SHP77 (cell line): ENCODE results near the gene RAB1B.
A peak's percentile ranks its signal among the peaks of the same experiment; 100 is the strongest.
"Not testable (repeated sequence)": the region's sequence is repeated elsewhere in the genome, so short reads cannot be mapped to it uniquely, and the experiment has no call there.

Source experiments
- DNase-seq, 2 experiments: peaks; one replicate each; lab custom pipeline; 2025; lab: John Stamatoyannopoulos, UW

RAB1B gene

DNA sequence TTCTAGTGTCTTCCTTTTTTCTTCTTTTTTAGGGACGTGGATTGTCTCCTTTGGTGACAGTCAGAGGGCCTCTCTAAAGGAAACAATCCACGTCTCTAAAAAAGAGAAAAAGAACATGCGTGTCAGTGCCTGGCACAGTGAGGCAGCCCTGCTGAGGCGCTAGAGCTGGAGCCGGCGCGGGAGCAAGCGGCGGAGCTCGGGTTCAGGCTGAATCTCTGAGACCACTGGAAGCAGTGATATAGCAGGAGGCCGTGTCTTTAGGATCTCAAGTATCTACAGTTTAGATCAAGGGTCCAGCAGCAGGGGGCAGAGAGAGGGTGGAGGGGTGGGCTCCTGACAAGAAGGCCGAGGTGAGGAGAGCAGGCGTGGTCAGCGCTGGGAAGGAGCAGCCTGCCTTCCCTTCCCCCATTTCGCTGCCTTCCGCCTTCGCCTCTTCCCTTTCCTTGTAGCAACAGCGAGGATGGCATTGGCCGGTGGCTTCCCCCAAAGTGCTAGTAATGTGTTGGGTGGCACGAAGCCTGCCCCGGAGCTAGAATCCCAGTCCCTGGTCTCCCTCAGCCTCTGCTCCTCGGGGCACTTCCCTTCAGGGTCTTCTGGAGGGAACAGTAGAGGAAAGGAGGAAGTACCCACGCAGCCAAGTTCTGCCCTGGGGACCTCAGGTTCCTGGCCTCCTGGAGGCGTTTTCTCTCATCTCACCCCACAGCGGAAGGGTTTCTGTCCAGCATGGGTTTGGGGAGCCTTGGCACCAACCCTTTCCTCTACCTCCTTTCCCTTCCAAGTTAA is 28.2 kb upstream of the RAB1B start:
- DNase-seq, result no peak

- no peak for DNase-seq
Measured at GRCh38 chr11:66240781-66241136, 27.7 kb upstream of the RAB1B start.

DNA sequence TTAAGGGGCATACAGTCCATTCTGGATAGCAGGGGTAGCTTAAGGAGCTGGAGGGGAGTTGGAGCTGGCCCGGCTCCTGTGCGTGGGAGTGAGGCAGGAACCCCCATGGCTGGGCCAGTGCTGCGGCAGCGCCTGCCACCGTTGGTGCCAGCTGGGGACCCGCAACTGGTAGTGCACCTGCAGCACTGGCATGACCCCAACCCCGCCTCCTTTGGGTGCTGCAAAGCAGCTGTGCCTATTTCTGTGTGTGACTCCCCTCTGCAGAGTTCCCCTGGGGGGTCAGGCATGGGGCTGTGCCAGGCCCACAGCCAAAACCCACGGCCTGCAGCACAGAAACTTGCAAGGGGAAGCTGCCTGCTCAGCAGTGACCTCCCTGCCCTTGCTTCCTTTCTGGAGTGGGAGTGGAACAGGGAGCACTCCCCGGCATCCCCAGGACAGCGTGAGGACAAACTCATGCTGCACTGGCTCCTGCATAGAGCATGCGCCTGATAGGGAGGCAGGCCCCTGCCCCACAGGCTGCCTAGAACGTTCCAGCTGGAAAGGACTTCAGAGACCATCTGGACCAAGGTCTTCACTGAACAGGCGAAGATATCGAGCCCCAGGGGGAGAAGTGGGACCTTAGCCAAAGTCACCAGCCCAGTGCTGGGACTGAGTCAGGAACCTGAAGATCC is 26.2 kb upstream of the RAB1B start:
- no peak for DNase-seq

GRCh38 chr11:66243782-66244535 is 24.5 kb upstream of the RAB1B start:
- no peak for DNase-seq

- no peak for DNase-seq
Measured at GRCh38 chr11:66247295-66247694, 21.1 kb upstream of the RAB1B start.

- DNase-seq, result no peak
Measured at GRCh38 chr11:66247801-66248200, 20.6 kb upstream of the RAB1B start.

- no peak for DNase-seq
Measured at GRCh38 chr11:66248903-66249302, 19.5 kb upstream of the RAB1B start.

GRCh38 chr11:66251809-66252208 is 16.6 kb upstream of the RAB1B start:
- no peak for DNase-seq

GRCh38 chr11:66253081-66253480 is 15.4 kb upstream of the RAB1B start:
- not testable (repeated sequence) for DNase-seq

GRCh38 chr11:66258473-66258893 is 10.0 kb upstream of the RAB1B start:
- DNase-seq, result no peak

DNA sequence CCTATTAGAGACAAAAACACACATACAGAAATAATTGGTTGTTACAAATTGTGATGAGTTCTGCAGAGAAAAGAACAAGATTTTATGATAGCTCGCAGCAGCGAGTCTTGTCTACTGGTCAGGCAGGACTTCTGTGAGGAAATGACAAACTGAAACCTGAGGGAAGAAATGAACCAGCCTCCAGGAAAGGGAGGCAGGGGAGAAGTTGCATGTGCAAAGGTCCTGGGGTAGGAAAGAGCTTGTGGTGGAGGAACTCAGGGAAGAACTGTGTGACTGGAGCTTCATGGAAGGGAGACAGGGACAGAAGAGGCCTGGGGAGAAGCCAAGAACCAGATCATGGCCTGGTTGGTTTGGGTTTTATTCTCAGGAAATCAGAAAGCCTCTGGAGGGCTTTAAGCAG is 9.2 kb upstream of the RAB1B start:
- no peak for DNase-seq

GRCh38 chr11:66259956-66260355 is 8.5 kb upstream of the RAB1B start:
- no peak for DNase-seq

DNA sequence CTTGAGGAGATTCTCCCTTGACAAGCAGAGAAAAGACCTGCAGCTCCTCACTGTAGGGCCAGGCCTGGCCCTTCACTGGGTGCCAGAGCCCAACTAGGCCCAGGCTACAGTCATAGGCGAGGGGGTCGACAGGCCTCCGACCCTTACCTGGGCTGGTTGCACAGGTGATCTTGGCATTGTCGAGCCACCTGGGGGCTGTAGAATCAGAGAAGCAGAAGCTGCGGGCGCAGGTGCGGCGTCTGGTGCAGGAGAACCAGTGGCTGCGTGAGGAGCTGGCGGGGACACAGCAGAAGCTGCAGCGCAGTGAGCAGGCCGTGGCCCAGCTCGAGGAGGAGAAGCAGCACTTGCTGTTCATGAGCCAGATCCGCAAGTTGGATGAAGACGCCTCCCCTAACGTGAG is 6.9 kb upstream of the RAB1B start:
- no peak for DNase-seq

DNA sequence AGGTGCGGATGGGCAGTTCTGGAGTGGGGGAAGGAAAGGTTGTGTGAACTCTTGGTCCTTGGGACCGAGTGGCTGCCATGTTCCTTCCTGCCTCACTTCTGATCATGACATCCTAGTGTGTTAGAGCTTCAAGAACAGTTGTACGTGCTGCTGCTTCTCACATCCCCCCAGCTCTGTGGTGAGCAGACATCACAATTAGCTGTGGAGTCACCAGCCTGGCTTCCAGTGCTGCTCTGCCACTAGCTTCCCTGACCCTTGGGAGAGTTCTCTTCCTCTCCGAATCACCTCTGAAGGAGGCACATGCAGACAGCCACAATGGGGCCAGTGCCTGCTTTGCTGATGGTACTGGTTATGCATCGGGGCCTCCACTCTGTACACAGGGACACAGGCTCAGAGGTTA is 6.2 kb upstream of the RAB1B start:
- DNase-seq, result no peak

DNA sequence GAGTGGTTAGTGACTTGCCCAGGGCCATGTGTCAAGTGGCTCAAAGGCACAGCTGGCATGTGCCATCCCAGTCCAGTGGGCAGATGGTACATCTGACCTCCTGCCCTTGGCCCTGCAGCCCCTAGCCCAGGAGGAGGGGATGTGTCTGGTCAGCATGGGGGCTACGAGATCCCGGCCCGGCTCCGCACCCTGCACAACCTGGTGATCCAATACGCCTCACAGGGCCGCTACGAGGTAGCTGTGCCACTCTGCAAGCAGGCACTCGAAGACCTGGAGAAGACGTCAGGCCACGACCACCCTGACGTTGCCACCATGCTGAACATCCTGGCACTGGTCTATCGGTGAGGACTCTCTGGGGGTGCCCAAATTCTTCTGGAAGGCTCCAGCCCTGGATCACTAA is 5.7 kb upstream of the RAB1B start:
- DNase-seq, result no peak

DNA sequence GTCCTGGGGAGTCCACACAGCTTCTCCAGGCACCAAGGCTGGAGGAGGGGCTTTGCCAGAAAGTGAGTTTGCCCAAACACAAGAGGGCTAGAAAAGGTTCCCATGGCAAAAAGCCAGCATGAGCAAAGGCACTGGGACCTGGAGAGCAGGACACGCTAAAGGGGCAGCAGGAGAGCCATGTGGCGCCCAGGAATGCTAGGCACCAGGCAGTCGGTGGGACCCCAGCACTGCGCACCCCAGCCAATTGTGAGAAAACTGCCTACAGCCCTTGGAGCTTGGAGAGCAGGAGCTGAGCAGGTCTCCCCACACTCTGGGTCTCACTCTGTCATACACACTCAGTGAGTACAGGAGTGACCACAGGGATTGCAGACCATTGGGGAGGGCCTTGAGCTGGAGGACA is 5.2 kb upstream of the RAB1B start:
- no peak for DNase-seq

- no peak for DNase-seq
Measured at GRCh38 chr11:66263785-66264184, 4.7 kb upstream of the RAB1B start.

DNA sequence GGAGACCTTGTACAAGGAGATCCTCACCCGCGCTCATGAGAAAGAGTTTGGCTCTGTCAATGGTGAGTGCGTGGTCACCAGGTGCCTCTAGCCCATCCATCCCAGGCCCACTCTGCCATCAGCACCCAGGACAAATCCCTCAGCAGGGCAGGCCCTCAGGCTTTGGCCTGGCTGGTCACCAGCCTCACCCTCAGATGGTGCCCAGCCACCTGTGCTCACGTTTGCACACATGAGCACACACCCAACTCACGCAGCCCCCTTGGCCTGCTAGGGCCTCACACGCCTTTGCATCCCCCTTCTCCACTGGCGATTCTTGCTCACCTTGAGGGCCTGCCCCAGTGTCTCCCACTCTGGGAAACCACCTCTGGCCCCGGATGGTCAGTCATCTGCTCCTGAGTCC is 4.1 kb upstream of the RAB1B start:
- no peak for DNase-seq

DNA sequence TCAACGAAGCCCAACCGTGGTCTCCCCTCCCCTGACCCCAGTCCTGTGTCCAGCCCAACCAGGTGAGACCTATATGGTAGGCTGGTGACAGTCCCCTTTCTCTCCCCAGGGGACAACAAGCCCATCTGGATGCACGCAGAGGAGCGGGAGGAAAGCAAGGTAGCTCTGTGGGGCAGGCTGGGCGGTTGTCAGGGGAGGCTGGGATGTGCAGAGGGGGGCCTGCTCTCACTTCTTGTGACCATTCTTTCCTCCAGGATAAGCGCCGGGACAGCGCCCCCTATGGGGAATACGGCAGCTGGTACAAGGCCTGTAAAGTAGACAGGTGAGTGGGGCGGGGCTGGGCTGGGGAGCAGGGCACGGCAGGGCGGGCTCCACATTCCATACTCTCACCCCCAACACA is 3.5 kb upstream of the RAB1B start:
- DNase-seq, result peak in 1 of 2 experiments; percentile 46

- no peak for DNase-seq
Measured at GRCh38 chr11:66265531-66266377, 2.7 kb upstream of the RAB1B start.

- DNase-seq, result no peak
Measured at GRCh38 chr11:66266378-66267038, 1.9 kb upstream of the RAB1B start.

DNA sequence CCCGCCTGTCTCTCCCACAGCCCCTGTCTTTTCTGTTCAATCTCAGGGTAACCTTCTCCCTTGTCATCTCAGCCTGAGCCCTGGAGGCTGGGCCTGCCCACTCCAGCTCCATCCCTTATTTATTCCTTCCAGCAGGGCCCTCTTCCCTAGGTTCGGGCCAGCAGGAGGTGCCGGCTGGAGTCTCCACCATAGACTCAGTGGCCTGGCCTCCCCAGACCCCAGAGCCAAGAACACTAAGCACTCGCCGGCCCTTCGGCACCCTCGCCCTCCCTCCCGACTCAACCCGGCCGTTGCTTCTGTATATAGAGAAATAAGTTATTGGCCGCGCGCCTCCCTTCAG is 1.4 kb upstream of the RAB1B start:
- no peak for DNase-seq
